ENCODE measurements around the gene PODN. TPM values are rescaled to one million over a fixed set of nuclear protein-coding genes. Genes with fewer than 3 reads are reported as not detected.

PODN gene
- total RNA-seq, 1 experiment from 2014 or later, result not detected

DNA sequence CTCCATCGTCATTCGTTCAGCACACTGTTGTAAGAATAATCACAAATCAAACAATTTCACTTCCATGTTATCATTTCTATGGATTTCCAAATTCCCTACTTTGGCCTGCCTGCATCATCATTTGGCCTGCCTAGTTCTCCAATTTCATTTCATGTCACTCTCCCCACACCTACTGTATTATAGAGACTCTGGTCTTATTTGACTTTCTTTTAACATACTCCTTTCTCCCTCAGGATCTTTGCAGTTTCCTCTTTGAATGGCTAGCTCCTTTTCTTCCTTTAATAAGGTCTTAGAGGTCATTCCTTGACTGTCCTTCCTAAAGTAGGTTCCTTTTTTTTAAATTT lies 36.3 kb upstream of the PODN start:
- ChIA-PET POLR2A (ENCODE audit: low non-redundant PET) (no interaction called here), CTCF (no interaction called here)
- intact Hi-C loops (cut with micrococcal nuclease; ENCODE audit: unreplicated experiment), result no loop called here
- Histone ChIP-seq H3K4me1 (ENCODE audit: insufficient read depth, low read length, poor library complexity, severe bottlenecking) (no peaks in the 10 kb centered on the region), H3K36me3 (ENCODE audit: insufficient read depth, low read length, poor library complexity, severe bottlenecking) (no peaks in the 10 kb centered on the region), H3K27ac (ENCODE audit: low read depth, low read length, poor library complexity, severe bottlenecking) (no peak overlapping the region), H3K4me3 (ENCODE audit: low read depth, low read length, poor library complexity, severe bottlenecking) (no peak overlapping the region), H3K27me3 (replicated peaks; ENCODE audit: insufficient read depth, low read depth, low read length, poor library complexity) (no peaks in the 10 kb centered on the region), H3K9me3 (ENCODE audit: low read depth, low read length, poor library complexity, severe bottlenecking) (no peaks in the 10 kb centered on the region)
- no peak for DNase-seq (ENCODE audit: low spot score)
- BruUV-seq (replicated peaks), result no TSS peak
- TF ChIP-seq, protein P1, sequence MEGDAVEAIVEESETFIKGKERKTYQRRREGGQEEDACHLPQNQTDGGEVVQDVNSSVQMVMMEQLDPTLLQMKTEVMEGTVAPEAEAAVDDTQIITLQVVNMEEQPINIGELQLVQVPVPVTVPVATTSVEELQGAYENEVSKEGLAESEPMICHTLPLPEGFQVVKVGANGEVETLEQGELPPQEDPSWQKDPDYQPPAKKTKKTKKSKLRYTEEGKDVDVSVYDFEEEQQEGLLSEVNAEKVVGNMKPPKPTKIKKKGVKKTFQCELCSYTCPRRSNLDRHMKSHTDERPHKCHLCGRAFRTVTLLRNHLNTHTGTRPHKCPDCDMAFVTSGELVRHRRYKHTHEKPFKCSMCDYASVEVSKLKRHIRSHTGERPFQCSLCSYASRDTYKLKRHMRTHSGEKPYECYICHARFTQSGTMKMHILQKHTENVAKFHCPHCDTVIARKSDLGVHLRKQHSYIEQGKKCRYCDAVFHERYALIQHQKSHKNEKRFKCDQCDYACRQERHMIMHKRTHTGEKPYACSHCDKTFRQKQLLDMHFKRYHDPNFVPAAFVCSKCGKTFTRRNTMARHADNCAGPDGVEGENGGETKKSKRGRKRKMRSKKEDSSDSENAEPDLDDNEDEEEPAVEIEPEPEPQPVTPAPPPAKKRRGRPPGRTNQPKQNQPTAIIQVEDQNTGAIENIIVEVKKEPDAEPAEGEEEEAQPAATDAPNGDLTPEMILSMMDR (conservative IDR thresholded peaks at IDR 0.05; ENCODE audit: low read depth, low read length), result no peak
- TF ChIP-seq EZH2 (IDR thresholded peaks at IDR 0.05; ENCODE audit: borderline replicate concordance, low read depth, low read length, poor library complexity, severe bottlenecking), result no peak

- no peaks in the 10 kb centered on the region for H3K4me1 ChIP-seq (ENCODE audit: insufficient read depth, low read length, poor library complexity, severe bottlenecking)
- DNase-seq (ENCODE audit: low spot score), result no peak
- no peaks in the 10 kb centered on the region for H3K27me3 ChIP-seq (replicated peaks; ENCODE audit: insufficient read depth, low read depth, low read length, poor library complexity)
- ChIA-PET CTCF (no interaction called here), POLR2A (ENCODE audit: low non-redundant PET) (interaction anchor here (0.7 kb wide), 1 partner anchor 152 kb away, joined by 3 read pairs; no protein-coding TSS in a partner anchor)
- no peak overlapping the region for H3K4me3 ChIP-seq (ENCODE audit: low read depth, low read length, poor library complexity, severe bottlenecking)
- intact Hi-C loops (cut with micrococcal nuclease; ENCODE audit: unreplicated experiment), result no loop called here
- H3K9me3 ChIP-seq (ENCODE audit: low read depth, low read length, poor library complexity, severe bottlenecking), result no peaks in the 10 kb centered on the region
- H3K36me3 ChIP-seq (ENCODE audit: insufficient read depth, low read length, poor library complexity, severe bottlenecking), result no peaks in the 10 kb centered on the region
- no peak overlapping the region for H3K27ac ChIP-seq (ENCODE audit: low read depth, low read length, poor library complexity, severe bottlenecking)
- TF ChIP-seq, protein P1 (conservative IDR thresholded peaks at IDR 0.05; ENCODE audit: low read depth, low read length), result no peak
- TF ChIP-seq EZH2 (IDR thresholded peaks at IDR 0.05; ENCODE audit: borderline replicate concordance, low read depth, low read length, poor library complexity, severe bottlenecking), result no peak
- BruUV-seq (replicated peaks), result no TSS peak
Measured at GRCh38 chr1:53026254-53026653, 35.8 kb upstream of the PODN start.

GRCh38 chr1:53031732-53032131 lies 30.3 kb upstream of the PODN start:
- CTCF ChIA-PET, result no interaction called here
- no peak for DNase-seq (ENCODE audit: low spot score)
- no TSS peak for BruUV-seq (replicated peaks)
- POLR2A ChIA-PET (ENCODE audit: low non-redundant PET), result no interaction called here
- H3K4me1 ChIP-seq (ENCODE audit: insufficient read depth, low read length, poor library complexity, severe bottlenecking), result no peaks in the 10 kb centered on the region
- H3K36me3 ChIP-seq (ENCODE audit: insufficient read depth, low read length, poor library complexity, severe bottlenecking), result no peaks in the 10 kb centered on the region
- H3K27ac ChIP-seq (ENCODE audit: low read depth, low read length, poor library complexity, severe bottlenecking), result no peak overlapping the region
- H3K27me3 ChIP-seq (replicated peaks; ENCODE audit: insufficient read depth, low read depth, low read length, poor library complexity), result no peaks in the 10 kb centered on the region
- H3K9me3 ChIP-seq (ENCODE audit: low read depth, low read length, poor library complexity, severe bottlenecking), result no peaks in the 10 kb centered on the region
- intact Hi-C loops (cut with micrococcal nuclease; ENCODE audit: unreplicated experiment), result no loop called here
- TF ChIP-seq, protein P1 (conservative IDR thresholded peaks at IDR 0.05; ENCODE audit: low read depth, low read length), result no peak
- TF ChIP-seq EZH2 (IDR thresholded peaks at IDR 0.05; ENCODE audit: borderline replicate concordance, low read depth, low read length, poor library complexity, severe bottlenecking), result no peak
- H3K4me3 ChIP-seq (ENCODE audit: low read depth, low read length, poor library complexity, severe bottlenecking), result no peak overlapping the region

Measured in A673 (cell line).